ENCODE results near the gene MEOX1. TPM values are rescaled to one million over a fixed set of nuclear protein-coding genes. Genes with fewer than 3 reads are reported as not detected.

Gene MEOX1
- total RNA-seq, 1 donor from 2014 or later = not detected

GRCh38 chr17:43591779-43592562, 69.8 kb downstream of the MEOX1 start:
- DNase-seq (ENCODE audit: low read depth, low spot score) = peak; percentile 90

DNA sequence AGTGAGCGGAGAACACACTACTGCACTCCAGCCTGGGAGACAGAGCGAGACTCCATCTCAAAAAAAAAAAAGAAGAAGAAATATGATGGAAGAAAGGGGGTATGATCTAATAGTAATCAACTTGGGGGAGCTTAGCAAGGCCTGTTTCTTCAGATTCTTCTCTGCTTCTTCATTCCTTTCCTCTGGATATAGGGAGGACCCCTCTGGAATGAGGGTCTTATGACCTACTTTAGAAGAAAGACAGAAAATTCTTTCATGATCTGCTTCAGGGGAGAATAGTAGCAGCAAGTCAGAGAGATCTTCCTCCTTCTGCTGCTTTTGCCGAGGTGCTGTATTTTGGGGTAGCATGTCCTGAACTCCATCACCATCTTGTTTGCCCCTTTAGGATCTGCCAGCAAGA, 70.7 kb downstream of the MEOX1 start:
- DNase-seq (ENCODE audit: low read depth, low spot score) = no peak

Other genes with a start within 250 kb of the MEOX1 start
- 54.8 and 57.5 TPM in 2 replicates for gene DHX8, start 177.9 kb downstream of the MEOX1 start, total RNA-seq
- gene ETV4, start 115.6 kb downstream of the MEOX1 start, total RNA-seq = 8.2 and 8.6 TPM in 2 replicates
- not detected in 2 replicates for gene SOST, start 96.9 kb upstream of the MEOX1 start, total RNA-seq
- gene DUSP3, start 117.1 kb upstream of the MEOX1 start, total RNA-seq = 51.6 and 64.0 TPM in 2 replicates
- gene CFAP97D1, start 118.5 kb upstream of the MEOX1 start, total RNA-seq = under 0.01 TPM in 1 of 2 replicates, not detected in the other
- gene MPP3, start 171.2 kb upstream of the MEOX1 start, total RNA-seq = 9.8 and 10.2 TPM in 2 replicates
- gene CD300LG, start 185.3 kb upstream of the MEOX1 start, total RNA-seq = not detected in 2 replicates
- gene MPP2, start 245.6 kb upstream of the MEOX1 start, total RNA-seq = 0.92 and 1.6 TPM in 2 replicates